GM23338 (cell line): ENCODE measurements around the gene DIPK1A. TPM values are rescaled to one million over a fixed set of nuclear protein-coding genes. Genes with fewer than 3 reads are reported as not detected.

Experiments
- ATAC-seq: fragments of 200-7000 bp; cut with Tn5 transposase; 3 replicates; pipeline ENCODE4 v1.9.1; 2020
- DNase-seq: peaks from one replicate; pipeline ENCODE4 v3.0.0-alpha.2; 2015; ENCODE audit warnings: low spot score
- H2AFZ ChIP-seq: fragments of 200-600 bp; sonication (generic); 2 replicates; pipeline ENCODE4 v1.8.0; 2016; ENCODE audit warnings: antibody characterized with exemption, mild to moderate bottlenecking, moderate library complexity
- H3F3A ChIP-seq: fragments of 200-600 bp; sonication (generic); replicated peaks from 2 replicates; pipeline ENCODE4 v1.8.0; 2017; ENCODE audit warnings: antibody characterized with exemption, mixed run types, low read depth
- H3K27ac ChIP-seq: fragments of 200-600 bp; sonication (generic); 2 replicates; pipeline ENCODE4 v1.6.1; 2016; ENCODE audit warnings: low read depth
- H3K27me3 ChIP-seq: fragments of 200-600 bp; sonication (generic); 2 replicates; pipeline ENCODE4 v1.8.0; 2016; ENCODE audit warnings: mild to moderate bottlenecking, mixed run types, moderate library complexity; ENCODE audit not compliant: insufficient read depth
- H3K36me3 ChIP-seq: fragments of 200-600 bp; sonication (generic); 2 replicates; pipeline ENCODE4 v1.8.0; 2016; ENCODE audit warnings: mild to moderate bottlenecking; ENCODE audit not compliant: insufficient read depth
- H3K4me1 ChIP-seq: fragments of 200-600 bp; sonication (generic); 2 replicates; pipeline ENCODE4 v1.8.0; 2016; ENCODE audit warnings: mild to moderate bottlenecking, moderate library complexity; ENCODE audit not compliant: insufficient read depth
- H3K4me2 ChIP-seq: fragments of 200-600 bp; sonication (generic); 2 replicates; pipeline ENCODE4 v1.7.1; 2017; ENCODE audit warnings: mixed run types
- H3K4me3 ChIP-seq: fragments of 200-600 bp; sonication (generic); 2 replicates; pipeline ENCODE4 v1.6.1; 2016; ENCODE audit warnings: mixed run types
- H3K79me2 ChIP-seq: fragments of 200-600 bp; sonication (generic); replicated peaks from 2 replicates; pipeline ENCODE4 v1.8.0; 2017; ENCODE audit warnings: mild to moderate bottlenecking; ENCODE audit not compliant: insufficient read depth
- H3K9me2 ChIP-seq: fragments of 200-600 bp; sonication (generic); 2 replicates; pipeline ENCODE4 v1.8.0; 2017; ENCODE audit not compliant: insufficient read depth
- H4K20me1 ChIP-seq: fragments of 200-600 bp; sonication (generic); replicated peaks from 2 replicates; pipeline ENCODE4 v1.8.0; 2017; ENCODE audit warnings: mild to moderate bottlenecking; ENCODE audit not compliant: insufficient read depth
- H3K27ac Mint-ChIP-seq: 2 replicates; pipeline ENCODE4 v1.8.0; 2020; ENCODE audit warnings: inconsistent platforms, mild to moderate bottlenecking, moderate library complexity, mixed read lengths
- H3K27me3 Mint-ChIP-seq: 3 replicates; pipeline ENCODE4 v1.8.0; 2022; ENCODE audit warnings: low read depth, mild to moderate bottlenecking, moderate library complexity, mixed read lengths, inconsistent platforms; ENCODE audit not compliant: insufficient read depth, poor library complexity
- H3K36me3 Mint-ChIP-seq: 3 replicates; pipeline ENCODE4 v1.8.0; 2021; ENCODE audit warnings: low read depth, mild to moderate bottlenecking, inconsistent platforms, moderate library complexity, mixed read lengths
- H3K4me1 Mint-ChIP-seq: 3 replicates; pipeline ENCODE4 v1.8.0; 2020; ENCODE audit warnings: mild to moderate bottlenecking, inconsistent platforms, mixed read lengths
- H3K4me3 Mint-ChIP-seq: 3 replicates; pipeline ENCODE4 v1.8.0; 2021; ENCODE audit warnings: moderate library complexity, mild to moderate bottlenecking, inconsistent platforms, mixed read lengths
- H3K9me3 Mint-ChIP-seq: 3 replicates; pipeline ENCODE4 v1.8.0; 2020; ENCODE audit warnings: moderate library complexity, mild to moderate bottlenecking, inconsistent platforms, mixed read lengths
- CREB1 ChIP-seq: fragments of 250-450 bp; sonication (Bioruptor Pico); IDR thresholded peaks from 2 replicates; pipeline ENCODE4 v1.5.0; 2020; ENCODE audit warnings: low read depth, mild to moderate bottlenecking, moderate library complexity
- EZH2phosphoT487 ChIP-seq: fragments of 200-600 bp; sonication (generic); IDR thresholded peaks from one replicate; pipeline ENCODE4 v1.8.1; 2018; ENCODE audit warnings: antibody characterized with exemption; ENCODE audit not compliant: unreplicated experiment
- JUNB ChIP-seq: IDR thresholded peaks from one replicate; pipeline ENCODE4 v1.6.1; 2016; ENCODE audit warnings: antibody characterized with exemption; ENCODE audit not compliant: unreplicated experiment
- NANOG ChIP-seq: IDR thresholded peaks from 2 replicates; pipeline ENCODE4 v1.6.1; 2016; ENCODE audit warnings: antibody characterized with exemption, borderline replicate concordance
- POLR2AphosphoS5 ChIP-seq: IDR thresholded peaks from 2 replicates; pipeline ENCODE4 v1.6.1; 2016; ENCODE audit warnings: antibody characterized with exemption, low read depth
- STAT1 ChIP-seq: IDR thresholded peaks from one replicate; pipeline ENCODE4 v1.6.1; 2016; ENCODE audit warnings: antibody characterized with exemption; ENCODE audit not compliant: unreplicated experiment
- ZNF114 ChIP-seq: fragments of 250-450 bp; sonication (Bioruptor Pico); IDR thresholded peaks from 2 replicates; pipeline ENCODE4 v1.5.0; 2020; ENCODE audit warnings: mild to moderate bottlenecking, moderate library complexity
- ZNF331 ChIP-seq: fragments of 250-450 bp; sonication (Bioruptor Pico); IDR thresholded peaks from 2 replicates; pipeline ENCODE4 v1.5.0; 2020; ENCODE audit warnings: low read depth, mild to moderate bottlenecking, moderate library complexity
- polyA plus RNA-seq: library from polyadenylated mRNA; unstranded; fragments of >200 nt; fragmentation: Nextera tagmentation; extraction: Ambion mirVana; gene quantifications from 2 replicates; pipeline ENCODE4 v1.2.1, GENCODE V29; 2016
- total RNA-seq: library from RNA; depleted of rRNA; stranded (reverse); fragments of >200 nt; shearing (Covaris generic); gene quantifications from 2 replicates; pipeline ENCODE4 v1.2.3, GENCODE V29; 2014
- TF ChIP-seq, protein P1 (sequence below): IDR thresholded peaks from 2 replicates; pipeline ENCODE4 v1.6.1; 2016; ENCODE audit warnings: antibody characterized with exemption
- TF ChIP-seq, protein P2 (sequence below): fragments of 250-450 bp; sonication (Bioruptor Pico); IDR thresholded peaks from 2 replicates; pipeline ENCODE4 v1.5.0; 2020; ENCODE audit warnings: mild to moderate bottlenecking, moderate library complexity

DIPK1A gene
- total and polyA plus RNA-seq, 2 experiments from 2014 or later: 4.8 to 6.1 TPM

DNA sequence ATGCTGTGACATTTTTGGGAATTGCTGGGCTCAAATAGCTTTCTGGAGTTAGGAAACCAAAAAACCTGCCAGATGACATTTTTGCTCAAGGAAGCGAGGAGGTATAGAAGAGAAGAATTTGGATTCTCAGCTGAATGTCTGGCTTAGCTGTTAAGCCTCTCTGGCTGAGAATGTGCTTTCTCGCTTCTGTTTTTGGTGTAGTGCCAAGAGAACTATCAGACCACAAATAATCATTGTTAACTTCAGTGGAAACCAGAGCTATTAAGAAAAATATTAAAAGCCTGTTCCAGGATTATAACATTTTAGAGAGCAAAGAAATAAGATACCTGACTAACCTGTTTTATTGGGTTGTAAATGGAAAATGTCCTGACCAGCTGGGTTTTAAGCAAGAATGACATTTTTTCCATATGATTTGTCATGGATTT lies 39.5 kb upstream of the DIPK1A start (continued):
- TF ChIP-seq CREB1 (CRISPR knock-in tag): no peak
- TF ChIP-seq POLR2AphosphoS5: no peak
- TF ChIP-seq JUNB: no peak
- TF ChIP-seq EZH2phosphoT487: no peak
- TF ChIP-seq NANOG: no peak
- TF ChIP-seq ZNF114 (CRISPR knock-in tag): no peak
- no peak for TF ChIP-seq ZNF331
- TF ChIP-seq, protein P1, sequence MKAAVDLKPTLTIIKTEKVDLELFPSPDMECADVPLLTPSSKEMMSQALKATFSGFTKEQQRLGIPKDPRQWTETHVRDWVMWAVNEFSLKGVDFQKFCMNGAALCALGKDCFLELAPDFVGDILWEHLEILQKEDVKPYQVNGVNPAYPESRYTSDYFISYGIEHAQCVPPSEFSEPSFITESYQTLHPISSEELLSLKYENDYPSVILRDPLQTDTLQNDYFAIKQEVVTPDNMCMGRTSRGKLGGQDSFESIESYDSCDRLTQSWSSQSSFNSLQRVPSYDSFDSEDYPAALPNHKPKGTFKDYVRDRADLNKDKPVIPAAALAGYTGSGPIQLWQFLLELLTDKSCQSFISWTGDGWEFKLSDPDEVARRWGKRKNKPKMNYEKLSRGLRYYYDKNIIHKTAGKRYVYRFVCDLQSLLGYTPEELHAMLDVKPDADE: no peak
- TF ChIP-seq STAT1: no peak

- H3K27me3 Mint-ChIP-seq: no peaks in the 10 kb centered on the region
- H3K36me3 Mint-ChIP-seq: no peaks in the 10 kb centered on the region
- peak; percentile 83 for DNase-seq
- Histone ChIP-seq H3K79me2 (no peaks in the 10 kb centered on the region), H4K20me1 (no peaks in the 10 kb centered on the region), H2AFZ (no peak overlapping the region), H3K27ac (peak overlapping the region; percentile 73), H3K9me2 (0 out of 2 replicates have a peak, but pooled peaks cover 4% of the 10 kb centered on the region), H3K4me3 (peak overlapping the region; percentile 9; the same call in 1 of the 2 replicates), H3F3A (no peaks in the 10 kb centered on the region), H3K4me2 (peak overlapping the region; percentile 34), H3K4me1 (peaks cover 13% of the 10 kb centered on the region), H3K36me3 (no peaks in the 10 kb centered on the region), H3K27me3 (no peaks in the 10 kb centered on the region)
- TF ChIP-seq ZNF114 (CRISPR knock-in tag): no peak
- peak overlapping the region; percentile 95 for H3K27ac Mint-ChIP-seq
- H3K9me3 Mint-ChIP-seq: no peaks in the 10 kb centered on the region
- ATAC-seq: peak; percentile 96
- peaks cover 19% of the 10 kb centered on the region; the same call in 2 of the 3 replicates for H3K4me1 Mint-ChIP-seq
- peak overlapping the region; percentile 44 for H3K4me3 Mint-ChIP-seq
These were observed 39.0 kb upstream of the DIPK1A start for GRCh38 chr1:93000291-93000690.

DNA sequence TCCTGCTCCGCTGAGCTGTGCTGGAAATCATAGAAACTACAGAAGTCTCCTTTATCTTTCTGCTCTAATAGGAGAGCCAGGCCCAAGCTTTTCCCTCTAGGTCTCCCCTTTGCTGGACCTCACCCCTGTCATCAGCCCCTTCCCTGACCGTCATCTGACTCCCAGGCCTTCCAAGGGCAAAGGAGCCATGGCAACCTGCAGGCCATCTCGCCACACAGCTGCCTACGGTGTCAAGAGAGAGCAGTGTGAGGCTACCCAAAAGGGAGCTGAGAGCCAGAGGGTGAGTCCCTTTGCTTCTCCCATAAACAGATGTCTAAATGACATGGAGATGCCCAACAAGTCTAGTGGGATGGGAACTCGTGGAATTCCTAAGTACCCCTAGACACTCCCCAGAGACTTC lies 37.6 kb upstream of the DIPK1A start:
- Histone ChIP-seq H3K4me3 (no peak overlapping the region), H2AFZ (no peak overlapping the region), H3K4me2 (no peak overlapping the region), H3F3A (no peaks in the 10 kb centered on the region), H3K4me1 (peaks cover 13% of the 10 kb centered on the region), H3K79me2 (no peaks in the 10 kb centered on the region), H3K27ac (no peak overlapping the region), H3K9me2 (0 out of 2 replicates have a peak, but pooled peaks cover 4% of the 10 kb centered on the region), H3K27me3 (no peaks in the 10 kb centered on the region), H4K20me1 (no peaks in the 10 kb centered on the region), H3K36me3 (no peaks in the 10 kb centered on the region)
- ATAC-seq (no peak), DNase-seq (no peak)
- H3K9me3 Mint-ChIP-seq: no peaks in the 10 kb centered on the region
- H3K27ac Mint-ChIP-seq: no peak overlapping the region; the same call in 1 of the 2 replicates
- no peak overlapping the region for H3K4me3 Mint-ChIP-seq
- H3K27me3 Mint-ChIP-seq: peaks cover 1% of the 10 kb centered on the region
- no peaks in the 10 kb centered on the region for H3K36me3 Mint-ChIP-seq
- H3K4me1 Mint-ChIP-seq: peaks cover 19% of the 10 kb centered on the region; the same call in 2 of the 3 replicates
- TF ChIP-seq, protein P2, sequence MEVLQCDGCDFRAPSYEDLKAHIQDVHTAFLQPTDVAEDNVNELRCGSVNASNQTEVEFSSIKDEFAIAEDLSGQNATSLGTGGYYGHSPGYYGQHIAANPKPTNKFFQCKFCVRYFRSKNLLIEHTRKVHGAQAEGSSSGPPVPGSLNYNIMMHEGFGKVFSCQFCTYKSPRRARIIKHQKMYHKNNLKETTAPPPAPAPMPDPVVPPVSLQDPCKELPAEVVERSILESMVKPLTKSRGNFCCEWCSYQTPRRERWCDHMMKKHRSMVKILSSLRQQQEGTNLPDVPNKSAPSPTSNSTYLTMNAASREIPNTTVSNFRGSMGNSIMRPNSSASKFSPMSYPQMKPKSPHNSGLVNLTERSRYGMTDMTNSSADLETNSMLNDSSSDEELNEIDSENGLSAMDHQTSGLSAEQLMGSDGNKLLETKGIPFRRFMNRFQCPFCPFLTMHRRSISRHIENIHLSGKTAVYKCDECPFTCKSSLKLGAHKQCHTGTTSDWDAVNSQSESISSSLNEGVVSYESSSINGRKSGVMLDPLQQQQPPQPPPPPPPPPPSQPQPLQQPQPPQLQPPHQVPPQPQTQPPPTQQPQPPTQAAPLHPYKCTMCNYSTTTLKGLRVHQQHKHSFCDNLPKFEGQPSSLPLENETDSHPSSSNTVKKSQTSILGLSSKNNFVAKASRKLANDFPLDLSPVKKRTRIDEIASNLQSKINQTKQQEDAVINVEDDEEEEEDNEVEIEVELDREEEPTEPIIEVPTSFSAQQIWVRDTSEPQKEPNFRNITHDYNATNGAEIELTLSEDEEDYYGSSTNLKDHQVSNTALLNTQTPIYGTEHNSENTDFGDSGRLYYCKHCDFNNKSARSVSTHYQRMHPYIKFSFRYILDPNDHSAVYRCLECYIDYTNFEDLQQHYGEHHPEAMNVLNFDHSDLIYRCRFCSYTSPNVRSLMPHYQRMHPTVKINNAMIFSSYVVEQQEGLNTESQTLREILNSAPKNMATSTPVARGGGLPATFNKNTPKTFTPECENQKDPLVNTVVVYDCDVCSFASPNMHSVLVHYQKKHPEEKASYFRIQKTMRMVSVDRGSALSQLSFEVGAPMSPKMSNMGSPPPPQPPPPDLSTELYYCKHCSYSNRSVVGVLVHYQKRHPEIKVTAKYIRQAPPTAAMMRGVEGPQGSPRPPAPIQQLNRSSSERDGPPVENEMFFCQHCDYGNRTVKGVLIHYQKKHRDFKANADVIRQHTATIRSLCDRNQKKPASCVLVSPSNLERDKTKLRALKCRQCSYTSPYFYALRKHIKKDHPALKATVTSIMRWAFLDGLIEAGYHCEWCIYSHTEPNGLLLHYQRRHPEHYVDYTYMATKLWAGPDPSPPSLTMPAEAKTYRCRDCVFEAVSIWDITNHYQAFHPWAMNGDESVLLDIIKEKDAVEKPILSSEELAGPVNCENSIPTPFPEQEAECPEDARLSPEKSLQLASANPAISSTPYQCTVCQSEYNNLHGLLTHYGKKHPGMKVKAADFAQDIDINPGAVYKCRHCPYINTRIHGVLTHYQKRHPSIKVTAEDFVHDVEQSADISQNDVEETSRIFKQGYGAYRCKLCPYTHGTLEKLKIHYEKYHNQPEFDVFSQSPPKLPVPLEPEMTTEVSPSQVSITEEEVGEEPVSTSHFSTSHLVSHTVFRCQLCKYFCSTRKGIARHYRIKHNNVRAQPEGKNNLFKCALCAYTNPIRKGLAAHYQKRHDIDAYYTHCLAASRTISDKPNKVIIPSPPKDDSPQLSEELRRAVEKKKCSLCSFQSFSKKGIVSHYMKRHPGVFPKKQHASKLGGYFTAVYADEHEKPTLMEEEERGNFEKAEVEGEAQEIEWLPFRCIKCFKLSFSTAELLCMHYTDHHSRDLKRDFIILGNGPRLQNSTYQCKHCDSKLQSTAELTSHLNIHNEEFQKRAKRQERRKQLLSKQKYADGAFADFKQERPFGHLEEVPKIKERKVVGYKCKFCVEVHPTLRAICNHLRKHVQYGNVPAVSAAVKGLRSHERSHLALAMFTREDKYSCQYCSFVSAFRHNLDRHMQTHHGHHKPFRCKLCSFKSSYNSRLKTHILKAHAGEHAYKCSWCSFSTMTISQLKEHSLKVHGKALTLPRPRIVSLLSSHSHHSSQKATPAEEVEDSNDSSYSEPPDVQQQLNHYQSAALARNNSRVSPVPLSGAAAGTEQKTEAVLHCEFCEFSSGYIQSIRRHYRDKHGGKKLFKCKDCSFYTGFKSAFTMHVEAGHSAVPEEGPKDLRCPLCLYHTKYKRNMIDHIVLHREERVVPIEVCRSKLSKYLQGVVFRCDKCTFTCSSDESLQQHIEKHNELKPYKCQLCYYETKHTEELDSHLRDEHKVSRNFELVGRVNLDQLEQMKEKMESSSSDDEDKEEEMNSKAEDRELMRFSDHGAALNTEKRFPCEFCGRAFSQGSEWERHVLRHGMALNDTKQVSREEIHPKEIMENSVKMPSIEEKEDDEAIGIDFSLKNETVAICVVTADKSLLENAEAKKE (CRISPR knock-in tag): no peak
- TF ChIP-seq CREB1 (CRISPR knock-in tag) (no peak), JUNB (no peak), STAT1 (no peak), NANOG (no peak)
- TF ChIP-seq, protein P1: no peak
